Kidney (tissue), 14 donors: Measurements from ENCODE around the gene GPT2. TPM values are rescaled to one million over a fixed set of nuclear protein-coding genes. Genes with fewer than 3 reads are reported as not detected.

Experiments
- DNase-seq, 5 donors: peaks; one replicate each; pipeline ENCODE4 v3.0.0-alpha.2; 2013 to 2020
- FAIRE-seq: peaks from 2 replicates; lab custom pipeline; 2012; peaks lifted over from hg19 to GRCh38; lab: Jason Lieb, UNC
- H3K27ac ChIP-seq, 2 donors: one replicate each; pipeline ENCODE4 v1.7.0; 2013; ENCODE audit warnings: low read depth in 2 of 2, low read length in 2 of 2, inconsistent platforms in 1 of 2
- H3K27me3 ChIP-seq: one replicate; pipeline ENCODE4 v1.7.1; 2013; ENCODE audit warnings: low read length, inconsistent platforms; ENCODE audit not compliant: control insufficient read depth, insufficient read depth
- H3K36me3 ChIP-seq, 3 donors: one replicate each; pipeline versions ENCODE4 v1.7.0 to v1.7.1; 2013; ENCODE audit warnings: low read length in 3 of 3, control low read depth in 1 of 3, inconsistent platforms in 1 of 3; ENCODE audit not compliant: insufficient read depth in 3 of 3, control insufficient read depth in 2 of 3
- H3K4me1 ChIP-seq, 3 donors: one replicate each; pipeline versions ENCODE4 v1.7.0 to v1.7.1; 2013; ENCODE audit warnings: low read length in 3 of 3, inconsistent platforms in 1 of 3, low read depth in 1 of 3; ENCODE audit not compliant: control insufficient read depth in 2 of 3, insufficient read depth in 2 of 3
- H3K4me3 ChIP-seq, 3 donors: one replicate each; pipeline versions ENCODE4 v1.7.0 to v1.8.1; 2013; ENCODE audit warnings: low read length in 3 of 3, control low read depth in 1 of 3, inconsistent platforms in 1 of 3
- H3K9ac ChIP-seq, 3 donors: one replicate each; pipeline versions ENCODE4 v1.7.0 to v1.7.1; 2013; ENCODE audit warnings: low read length in 3 of 3, control low read depth in 1 of 3, inconsistent platforms in 1 of 3
- H3K9me3 ChIP-seq, 3 donors: one replicate each; pipeline versions ENCODE4 v1.7.0 to v1.7.1; 2013; ENCODE audit warnings: low read length in 3 of 3, control low read depth in 1 of 3, inconsistent platforms in 1 of 3; ENCODE audit not compliant: control insufficient read depth in 2 of 3, insufficient read depth in 1 of 3
- CTCF ChIP-seq: IDR thresholded peaks from 3 replicates; pipeline ENCODE4 v1.5.1; 2012; ENCODE audit warnings: mild to moderate bottlenecking, moderate library complexity, borderline replicate concordance; ENCODE audit not compliant: insufficient read depth; ENCODE audit errors: extremely low read depth
- intact Hi-C: fragments of 100-400 bp; cut with DNase I; formaldehyde crosslinking; loops from one replicate; pipeline ENCODE4 v1.11.1; 2022
- polyA plus RNA-seq: library from polyadenylated mRNA; stranded (reverse); fragments of 350-450 nt; fragmentation: Illumina TruSeq; extraction: RNeasy Lipid Tissue Mini Kit (QIAGEN cat#74804); gene quantifications from one replicate; pipeline ENCODE4 v1.2.3, GENCODE V29; 2014; ENCODE audit warnings: low read depth, low replicate concordance; ENCODE audit not compliant: insufficient read depth
- total RNA-seq: library from RNA; stranded (reverse); fragmentation: NEBNext Ultra II Directional; extraction: Animal tissue kit (Norgen Biotek cat#: 25700); gene quantifications from one replicate; pipeline ENCODE4 v1.2.1, GENCODE V29; 2021
- donor health status: control.
- donor health status: control.
- donor health status: control.
- donor health status: control.
- donor health status: control.
- donor health status: DM: yes; HTN: yes; CAD: no.
- donor health status: Normal renal cell carcinoma (clear cell type).

The GPT2 gene
- total and polyA plus RNA-seq, 2 donors from 2014 or later: 6.5 to 37.1 TPM

- no peaks in the 10 kb centered on the region for H3K9me3 ChIP-seq
- FAIRE-seq: no peak
- H3K4me1 ChIP-seq: peaks cover 3 to 10% (median 9%) of the 10 kb centered on the region in 3 donors
- no peak overlapping the region for H3K9ac ChIP-seq
- no peak overlapping the region for H3K27ac ChIP-seq
- peaks cover 0 to 6% (median 0%) of the 10 kb centered on the region in 3 donors for H3K36me3 ChIP-seq
- intact Hi-C loops: no loop called here
- no peaks in the 10 kb centered on the region for H3K27me3 ChIP-seq
- no peak for DNase-seq
- no peak overlapping the region for H3K4me3 ChIP-seq
- TF ChIP-seq CTCF: no peak
Observed at GRCh38 chr16:46900455-46901235, 16.5 kb downstream of the GPT2 start.

GRCh38 chr16:46901709-46902108 lies 17.5 kb downstream of the GPT2 start:
- Histone ChIP-seq H3K27me3 (no peaks in the 10 kb centered on the region), H3K4me3 (no peak overlapping the region), H3K9me3 (no peaks in the 10 kb centered on the region), H3K4me1 (peaks cover 0 to 2% (median 1%) of the 10 kb centered on the region in 3 donors), H3K27ac (no peak overlapping the region), H3K36me3 (peaks cover 0 to 6% (median 1%) of the 10 kb centered on the region in 3 donors), H3K9ac (no peak overlapping the region)
- intact Hi-C loops: no loop called here
- TF ChIP-seq CTCF: no peak
- DNase-seq (no peak), FAIRE-seq (no peak)

GRCh38 chr16:46903255-46903905 lies 19.2 kb downstream of the GPT2 start:
- H3K4me1 ChIP-seq: no peaks in the 10 kb centered on the region
- no peak overlapping the region for H3K27ac ChIP-seq
- H3K27me3 ChIP-seq: no peaks in the 10 kb centered on the region
- H3K9me3 ChIP-seq: no peaks in the 10 kb centered on the region
- H3K36me3 ChIP-seq: peaks cover 0 to 5% (median 3%) of the 10 kb centered on the region in 3 donors
- DNase-seq (no peak), FAIRE-seq (no peak)
- H3K4me3 ChIP-seq: no peak overlapping the region
- intact Hi-C loops: no loop called here
- TF ChIP-seq CTCF: no peak
- no peak overlapping the region for H3K9ac ChIP-seq
